Epithelial cell of alveolus of lung (primary cell): ENCODE data around the gene TMEM144. TPM values are rescaled to one million over a fixed set of nuclear protein-coding genes. Genes with fewer than 3 reads are reported as not detected.

Experiments used
- total RNA-seq: library from RNA; depleted of rRNA; stranded (reverse); fragments of >200 nt; gene quantifications from 2 replicates; pipeline ENCODE4 v1.2.1, GENCODE V29; 2015

Gene TMEM144
- total RNA-seq: 1.0 and 2.3 TPM in 2 replicates

DNA sequence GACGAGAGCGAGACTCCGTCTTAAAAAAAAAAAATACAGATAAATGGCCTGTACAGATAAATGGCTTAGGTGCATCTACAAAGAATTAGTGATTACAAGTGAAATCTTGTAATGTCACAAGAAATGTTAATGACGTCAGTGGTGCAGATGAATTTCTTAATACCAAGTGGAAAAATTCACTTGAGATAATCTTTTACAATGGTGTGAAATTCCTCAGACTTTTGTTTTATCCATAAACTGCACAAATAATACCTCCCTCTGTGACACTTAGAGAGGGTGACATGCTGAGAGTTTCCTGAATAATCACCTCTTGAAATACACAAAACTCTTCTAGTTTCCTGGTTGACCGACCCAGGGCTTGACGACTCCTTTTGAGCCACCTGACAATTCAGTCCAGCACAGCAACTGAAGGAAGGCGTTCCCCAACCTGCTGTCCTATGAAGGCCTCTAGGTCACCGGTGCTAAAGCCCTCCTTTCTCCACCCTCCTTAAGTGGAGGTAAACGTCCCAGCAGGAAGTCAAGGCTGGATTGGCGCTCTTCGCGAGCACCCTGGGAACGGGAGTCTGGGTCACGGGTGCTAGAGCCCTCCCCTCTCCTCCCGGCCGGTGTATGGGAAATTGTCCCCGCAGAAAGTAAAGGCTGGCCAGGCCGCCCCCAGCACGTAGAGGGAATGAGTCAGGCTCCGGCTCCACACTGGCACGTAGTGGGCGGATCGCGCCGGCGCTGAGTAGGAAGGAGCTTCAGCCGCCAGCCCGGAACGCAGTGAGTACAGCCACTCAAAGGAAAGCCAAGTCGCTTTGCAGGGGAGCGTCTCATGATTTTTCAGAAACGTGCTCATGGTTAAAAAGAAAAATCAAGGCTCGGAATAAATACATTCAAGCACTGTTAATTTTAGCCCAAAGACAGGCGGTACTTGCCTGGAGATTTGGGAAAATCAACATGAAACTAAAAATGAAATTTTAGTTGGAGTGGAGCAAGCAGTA lies at the start of gene TMEM144:
Gene TMEM144, plus strand, starts transcription at position 662 of the 983 bp plus-strand sequence. CDS start 2,182 bp downstream, outside the sequence.

DNA sequence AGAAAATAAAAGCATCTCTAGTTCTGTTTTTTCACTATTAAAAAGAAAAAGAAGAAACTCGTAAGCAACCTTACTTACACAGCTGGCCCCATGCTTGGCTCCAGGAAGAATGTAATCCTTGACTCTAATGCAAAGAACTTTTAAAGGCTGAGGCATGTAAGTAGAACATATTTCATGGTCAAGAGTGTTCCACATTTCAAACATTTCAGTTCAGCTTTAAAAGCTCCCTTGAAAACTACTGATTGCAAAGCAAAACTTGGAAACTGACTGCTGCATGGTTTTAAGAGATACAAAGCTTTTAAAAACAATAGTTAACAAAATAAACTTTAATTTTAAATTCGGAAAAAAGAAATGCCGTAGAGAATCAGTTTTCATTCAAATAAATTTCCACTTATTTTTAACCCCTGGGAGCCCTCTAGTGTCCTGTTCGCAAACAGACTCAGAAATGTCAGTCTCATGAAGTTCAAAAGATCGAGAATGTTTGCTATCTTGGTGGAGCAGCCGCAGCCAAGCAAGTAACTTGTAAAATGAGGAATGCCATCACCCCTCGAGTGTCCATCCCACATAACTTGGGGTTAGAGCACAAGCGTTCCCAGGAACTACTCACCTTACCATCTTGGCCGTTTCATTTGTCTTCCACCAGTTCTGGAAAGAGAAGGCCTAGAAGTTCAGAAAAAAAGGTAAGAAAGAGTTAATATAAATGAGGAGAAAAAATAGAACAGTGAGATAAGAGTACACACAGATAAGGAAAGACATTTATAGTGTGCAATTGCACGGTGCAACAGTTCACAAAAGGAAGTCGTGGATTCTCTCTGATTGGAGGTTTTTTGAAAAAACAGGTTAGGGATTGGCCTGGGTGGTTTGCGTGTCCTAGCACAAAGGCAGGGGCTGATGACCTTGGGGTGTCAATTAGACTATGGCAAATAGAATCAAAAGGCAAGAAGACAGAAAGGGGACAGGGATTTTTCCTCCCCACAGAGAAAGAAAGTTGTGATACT lies 37.7 kb upstream of the TMEM144 start, which contains the start of gene GASK1B:
Gene GASK1B, minus strand, starts transcription at position 765 of the 998 bp plus-strand sequence. CDS start 1,650 bp downstream, outside the sequence.

Other genes with a start within 250 kb of the TMEM144 start
- gene GASK1B, start 37.5 kb upstream of the TMEM144 start, total RNA-seq: 16.3 and 18.6 TPM in 2 replicates